K562 (cell line): ENCODE results near the gene ZIC2. TPM values are rescaled to one million over a fixed set of nuclear protein-coding genes. Genes with fewer than 3 reads are reported as not detected.

Experiments
- ATAC-seq: fragments of 200-7000 bp; cut with Tn5 transposase; 3 replicates; pipeline ENCODE4 v1.9.1; 2020; ENCODE audit warnings: moderate library complexity
- BruUV-seq: library from RNA; stranded (reverse); fragments of 400-500 nt; replicated peaks from 2 replicates; lab custom pipeline; 2021; lab: Mats Ljungman, UMichigan
- CTCF ChIA-PET: fragments of 300-600 bp; formaldehyde crosslinking; extraction: SDS; loops from one replicate; lab custom pipeline; 2021; ENCODE audit warnings: low intra/inter-chr PET ratio; lab: Yijun Ruan, JAX
- POLR2A ChIA-PET: fragments of 300-600, 350-650 bp; sonication (Branson Sonifier 250); formaldehyde crosslinking; extraction: SDS; loops from one replicate; lab custom pipeline; 2021; ENCODE audit warnings: antibody characterized with exemption, inconsistent platforms; lab: Yijun Ruan, JAX
- DNase-seq, 4 experiments: peaks; one replicate each; pipeline versions ENCODE4 v3.0.0 to v3.0.0-alpha.2; 2011 to 2018; ENCODE audit warnings: low spot score in 3 of 4, mixed read lengths in 3 of 4; ENCODE audit errors: extremely low read depth in 1 of 4
- FAIRE-seq: peaks from 2 replicates; lab custom pipeline; 2011; peaks lifted over from hg19 to GRCh38; lab: Jason Lieb, UNC
- H2AFZ ChIP-seq: 2 replicates; pipeline ENCODE4 v1.6.0; 2011; ENCODE audit warnings: low read depth, low read length, control low read depth, inconsistent platforms
- H3K27ac ChIP-seq: fragments of 200-600 bp; 3 replicates; pipeline ENCODE4 v1.8.0; 2011; ENCODE audit warnings: low read depth, mild to moderate bottlenecking, control low read depth, inconsistent platforms, low read length, moderate library complexity, mixed read lengths; ENCODE audit errors: extremely low read depth
- H3K27me3 ChIP-seq, 2 experiments: fragments of 300-600 bp in 1 of 2; 2 replicates in 1 of 2; 3 replicates in 1 of 2; pipeline versions ENCODE4 v1.6.0 to v1.8.0; 2011; ENCODE audit warnings: inconsistent platforms in 2 of 2, low read length in 2 of 2, mild to moderate bottlenecking in 1 of 2, mixed read lengths in 1 of 2, moderate library complexity in 1 of 2; ENCODE audit not compliant: control insufficient read depth in 2 of 2, insufficient read depth in 2 of 2
- H3K36me3 ChIP-seq: fragments of 300-600 bp; 3 replicates; pipeline ENCODE4 v1.8.0; 2011; ENCODE audit warnings: mild to moderate bottlenecking, low read length, inconsistent platforms; ENCODE audit not compliant: control insufficient read depth, insufficient read depth
- H3K4me1 ChIP-seq, 2 experiments: fragments of 200-600 bp in 1 of 2; replicated peaks in 1 of 2; 2 replicates in 1 of 2; 3 replicates in 1 of 2; pipeline versions ENCODE4 v1.5.1 to v1.8.0; 2011; ENCODE audit warnings: inconsistent platforms in 2 of 2, low read length in 2 of 2, mild to moderate bottlenecking in 1 of 2, mixed read lengths in 1 of 2, moderate library complexity in 1 of 2; ENCODE audit not compliant: control insufficient read depth in 2 of 2, insufficient read depth in 2 of 2
- H3K4me2 ChIP-seq: 2 replicates; pipeline ENCODE4 v1.6.1; 2011; ENCODE audit warnings: low read length, control low read depth, inconsistent platforms, mixed read lengths; ENCODE audit not compliant: insufficient read depth
- H3K4me3 ChIP-seq: fragments of 200-600 bp; sonication (generic), shearing (Covaris generic); 2 replicates; pipeline ENCODE4 v1.5.1; 2016; ENCODE audit warnings: control low read depth, inconsistent platforms
- H3K79me2 ChIP-seq: fragments of 200-600 bp; 3 replicates; pipeline ENCODE4 v1.8.0; 2011; ENCODE audit warnings: low read length, inconsistent platforms; ENCODE audit not compliant: control insufficient read depth, insufficient read depth
- H3K9ac ChIP-seq, 2 experiments: 2 replicates each; pipeline versions ENCODE4 v1.6.0 to v1.6.1; 2011; ENCODE audit warnings: low read depth in 2 of 2, low read length in 2 of 2, control low read depth in 1 of 2, inconsistent platforms in 1 of 2, mild to moderate bottlenecking in 1 of 2, mixed read lengths in 1 of 2; ENCODE audit not compliant: insufficient read depth in 1 of 2
- H3K9me1 ChIP-seq: one replicate; pipeline ENCODE4 v1.6.0; 2011; ENCODE audit warnings: inconsistent platforms, mild to moderate bottlenecking, low read length, moderate library complexity; ENCODE audit not compliant: control insufficient read depth, insufficient read depth
- H3K9me3 ChIP-seq: replicated peaks from 2 replicates; pipeline ENCODE4 v1.5.1; 2011; ENCODE audit warnings: low read depth, low read length, inconsistent platforms; ENCODE audit not compliant: control insufficient read depth, insufficient read depth
- H4K20me1 ChIP-seq: replicated peaks from 2 replicates; pipeline ENCODE4 v1.6.1; 2011; ENCODE audit warnings: low read length, inconsistent platforms, mixed read lengths; ENCODE audit not compliant: control insufficient read depth, insufficient read depth
- GTF2B ChIP-seq: IDR thresholded peaks from 2 replicates; pipeline ENCODE4 v1.6.1; 2011; ENCODE audit not compliant: insufficient read length; ENCODE audit errors: extremely low read depth
- JUNB ChIP-seq: fragments of 450-650 bp; formaldehyde crosslinking; conservative IDR thresholded peaks from 2 replicates; pipeline ENCODE4 v1.4.0; 2020; ENCODE audit warnings: mild to moderate bottlenecking
- ZBTB33 ChIP-seq: sonication (generic); formaldehyde crosslinking; IDR thresholded peaks from 2 replicates; pipeline ENCODE4 v1.8.1; 2023; ENCODE audit warnings: mild to moderate bottlenecking, missing genetic modification reagents
- WGBS: fragments of 100-300 bp; shearing (Covaris generic); methylation state at CpG from one replicate; pipeline ENCODE4 v1.1.6; 2016; ENCODE audit warnings: low coverage, mixed read lengths; ENCODE audit not compliant: insufficient coverage; ENCODE audit errors: missing lambda C conversion rate; 5-methylcytosine and 5-hydroxymethylcytosine counted together
- in situ Hi-C: fragments of 300-500 bp; cut with MboI; formaldehyde crosslinking; loops from 4 replicates; pipeline ENCODE4 v1.15.0; 2018; ENCODE audit warnings: inconsistent platforms, mixed read lengths
- intact Hi-C: fragments of 100-400 bp; cut with micrococcal nuclease; formaldehyde crosslinking; loops from 2 replicates; pipeline ENCODE4 v1.14.2; 2022
- polyA plus RNA-seq, 8 experiments: library from polyadenylated mRNA; depleted of rRNA in 4 of 8; stranded (reverse) in 5 of 8; unstranded in 3 of 8; fragments of >200 nt; fragmentation: Nextera tagmentation in 2 of 8; fragmentation: Illumina TruSeq in 1 of 8; extraction: Ambion mirVana in 2 of 8; extraction: Trizol in 1 of 8; gene quantifications; 2 replicates each; pipeline versions ENCODE4 v1.2.1 to v1.2.3, GENCODE V29; 2011 to 2014; ENCODE audit warnings: inconsistent platforms in 1 of 8, missing spikeins in 1 of 8
- total RNA-seq, 7 experiments: library from RNA; depleted of rRNA in 6 of 7; stranded (reverse); fragments of >200 nt in 6 of 7; fragmentation: Illumina TruSeq in 2 of 7; extraction: Trizol in 2 of 7; gene quantifications; 2 replicates each; pipeline versions ENCODE4 v1.2.1 to v1.2.3, GENCODE V29; 2011 to 2021; ENCODE audit warnings: low replicate concordance in 1 of 7

The ZIC2 gene
- total and polyA plus RNA-seq, 9 of the 15 experiments (the other 6 are each of a cell fraction or from before 2014, with no cell fraction given), result 1.8 to 18.0 (median 4.5) TPM

GRCh38 chr13:99974296-99974938, 7.2 kb upstream of the ZIC2 start:
- Histone ChIP-seq H3K36me3 (no peaks in the 10 kb centered on the region), H4K20me1 (no peaks in the 10 kb centered on the region), H3K9me3 (no peaks in the 10 kb centered on the region), H2AFZ (no peak overlapping the region), H3K4me3 (no peak overlapping the region), H3K27ac (no peak overlapping the region), H3K4me2 (no peak overlapping the region), H3K27me3 (no peaks in the 10 kb centered on the region), H3K79me2 (peaks cover 7% of the 10 kb centered on the region; the same call in 2 of the 3 replicates), H3K9me1 (no peaks in the 10 kb centered on the region), H3K4me1 (peaks cover 0 to 37% of the 10 kb centered on the region in 2 experiments; a peak in 2 of 5 replicates), H3K9ac (no peak overlapping the region)
- ATAC-seq, result no peak
- DNase-seq, result no peak
- no TSS peak for BruUV-seq
- in situ Hi-C loops, result no loop called here
- 82% methylated on average over 17 of the region's 18 CpGs for WGBS
- CTCF ChIA-PET, result no interaction called here
- no peak for FAIRE-seq
- POLR2A ChIA-PET, result no interaction called here
- intact Hi-C loops, result no loop called here
- TF ChIP-seq GTF2B (no peak), ZBTB33 (CRISPR knock-in tag) (0 out of 2 replicates have a peak, but pooled peaks have one; percentile 7), JUNB (CRISPR knock-in tag) (no peak)
